ENCODE measurements around the gene CPNE6.

The CPNE6 gene

DNA sequence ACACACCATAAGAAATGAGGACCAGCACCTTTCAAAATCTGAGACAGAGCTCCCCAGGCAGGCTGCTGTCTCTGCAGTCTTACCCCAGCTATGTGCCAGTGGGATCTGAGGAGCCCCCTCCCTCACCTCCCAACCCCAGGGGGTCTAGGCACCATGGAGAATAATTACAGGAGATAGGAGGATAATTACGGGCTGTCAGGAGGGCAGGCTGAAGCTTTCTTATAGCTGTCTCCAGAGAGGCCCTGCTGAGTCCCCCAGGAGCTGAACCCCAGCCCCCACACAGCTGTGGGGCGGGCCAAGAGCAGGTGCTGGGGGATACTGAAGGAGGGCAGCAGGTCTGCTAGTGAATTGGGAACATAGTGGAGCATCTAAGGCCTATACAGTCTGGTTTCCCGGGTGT is 6.8 kb downstream of the CPNE6 start:
- TF ChIP-seq, protein P1, sequence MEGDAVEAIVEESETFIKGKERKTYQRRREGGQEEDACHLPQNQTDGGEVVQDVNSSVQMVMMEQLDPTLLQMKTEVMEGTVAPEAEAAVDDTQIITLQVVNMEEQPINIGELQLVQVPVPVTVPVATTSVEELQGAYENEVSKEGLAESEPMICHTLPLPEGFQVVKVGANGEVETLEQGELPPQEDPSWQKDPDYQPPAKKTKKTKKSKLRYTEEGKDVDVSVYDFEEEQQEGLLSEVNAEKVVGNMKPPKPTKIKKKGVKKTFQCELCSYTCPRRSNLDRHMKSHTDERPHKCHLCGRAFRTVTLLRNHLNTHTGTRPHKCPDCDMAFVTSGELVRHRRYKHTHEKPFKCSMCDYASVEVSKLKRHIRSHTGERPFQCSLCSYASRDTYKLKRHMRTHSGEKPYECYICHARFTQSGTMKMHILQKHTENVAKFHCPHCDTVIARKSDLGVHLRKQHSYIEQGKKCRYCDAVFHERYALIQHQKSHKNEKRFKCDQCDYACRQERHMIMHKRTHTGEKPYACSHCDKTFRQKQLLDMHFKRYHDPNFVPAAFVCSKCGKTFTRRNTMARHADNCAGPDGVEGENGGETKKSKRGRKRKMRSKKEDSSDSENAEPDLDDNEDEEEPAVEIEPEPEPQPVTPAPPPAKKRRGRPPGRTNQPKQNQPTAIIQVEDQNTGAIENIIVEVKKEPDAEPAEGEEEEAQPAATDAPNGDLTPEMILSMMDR (IDR thresholded peaks at IDR 0.05; ENCODE audit: insufficient read depth, low read depth, low read length, missing control alignments) = no peak
- DNase-seq (ENCODE audit: low read depth) = no peak
- no peak overlapping the region for H3K4me3 ChIP-seq (ENCODE audit: low read length)

DNA sequence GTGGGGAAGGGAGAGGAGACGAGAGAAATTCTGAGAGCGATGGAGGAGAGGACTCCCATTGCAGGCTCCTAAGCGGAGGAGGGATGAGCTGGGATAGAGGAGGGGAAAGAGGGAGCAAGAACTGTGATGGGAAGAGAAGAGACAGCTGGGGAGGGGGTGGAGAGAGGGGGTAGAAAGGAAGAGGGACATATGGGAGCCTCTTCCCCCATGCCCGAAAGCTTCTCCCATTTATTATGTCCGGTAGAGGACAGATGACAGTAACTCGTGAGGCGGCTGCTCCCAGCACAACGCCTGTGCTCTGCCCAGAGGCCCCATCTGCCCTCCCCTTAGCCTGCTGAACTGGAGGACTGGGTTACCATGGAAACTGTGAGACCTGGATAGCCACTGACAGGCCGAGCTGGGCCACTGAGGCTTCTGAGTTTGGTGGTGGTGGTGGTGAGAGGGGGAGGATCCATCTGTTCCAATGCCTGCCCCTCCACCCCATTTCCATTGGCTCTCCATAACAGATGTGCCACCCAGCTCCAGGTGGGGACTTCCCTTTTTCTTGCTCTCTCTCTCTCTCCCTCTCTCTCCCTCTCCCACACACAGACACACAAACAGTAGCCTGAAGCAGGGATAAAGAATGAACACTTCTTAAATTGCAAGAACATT is 8.3 kb downstream of the CPNE6 start:
- DNase-seq (ENCODE audit: low read depth) = no peak
- no peak overlapping the region for H3K4me3 ChIP-seq (ENCODE audit: low read length)
- TF ChIP-seq, protein P1 (IDR thresholded peaks at IDR 0.05; ENCODE audit: insufficient read depth, low read depth, low read length, missing control alignments) = no peak

DNA sequence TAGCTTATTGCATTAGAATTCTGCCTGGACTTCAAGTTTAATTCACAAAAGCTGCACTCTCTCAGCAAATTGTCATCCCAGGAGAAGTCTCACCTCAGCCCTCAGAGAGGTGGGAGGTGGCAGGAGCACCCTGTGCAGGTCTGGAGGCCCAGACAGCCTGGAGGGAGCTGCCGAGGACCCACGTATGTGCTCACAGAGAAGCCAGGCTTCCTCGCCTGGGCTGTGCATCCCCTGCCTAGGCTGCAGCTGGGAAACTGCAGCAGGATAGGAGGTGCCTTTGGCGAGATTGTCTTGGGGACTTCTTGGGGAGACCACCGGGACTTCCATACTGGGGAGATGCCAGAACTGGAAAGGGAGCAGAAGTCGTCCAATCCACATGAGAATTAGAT is 8.8 kb downstream of the CPNE6 start:
- H3K4me3 ChIP-seq (ENCODE audit: low read length) = no peak overlapping the region
- TF ChIP-seq, protein P1 (IDR thresholded peaks at IDR 0.05; ENCODE audit: insufficient read depth, low read depth, low read length, missing control alignments) = no peak
- DNase-seq (ENCODE audit: low read depth) = no peak

DNA sequence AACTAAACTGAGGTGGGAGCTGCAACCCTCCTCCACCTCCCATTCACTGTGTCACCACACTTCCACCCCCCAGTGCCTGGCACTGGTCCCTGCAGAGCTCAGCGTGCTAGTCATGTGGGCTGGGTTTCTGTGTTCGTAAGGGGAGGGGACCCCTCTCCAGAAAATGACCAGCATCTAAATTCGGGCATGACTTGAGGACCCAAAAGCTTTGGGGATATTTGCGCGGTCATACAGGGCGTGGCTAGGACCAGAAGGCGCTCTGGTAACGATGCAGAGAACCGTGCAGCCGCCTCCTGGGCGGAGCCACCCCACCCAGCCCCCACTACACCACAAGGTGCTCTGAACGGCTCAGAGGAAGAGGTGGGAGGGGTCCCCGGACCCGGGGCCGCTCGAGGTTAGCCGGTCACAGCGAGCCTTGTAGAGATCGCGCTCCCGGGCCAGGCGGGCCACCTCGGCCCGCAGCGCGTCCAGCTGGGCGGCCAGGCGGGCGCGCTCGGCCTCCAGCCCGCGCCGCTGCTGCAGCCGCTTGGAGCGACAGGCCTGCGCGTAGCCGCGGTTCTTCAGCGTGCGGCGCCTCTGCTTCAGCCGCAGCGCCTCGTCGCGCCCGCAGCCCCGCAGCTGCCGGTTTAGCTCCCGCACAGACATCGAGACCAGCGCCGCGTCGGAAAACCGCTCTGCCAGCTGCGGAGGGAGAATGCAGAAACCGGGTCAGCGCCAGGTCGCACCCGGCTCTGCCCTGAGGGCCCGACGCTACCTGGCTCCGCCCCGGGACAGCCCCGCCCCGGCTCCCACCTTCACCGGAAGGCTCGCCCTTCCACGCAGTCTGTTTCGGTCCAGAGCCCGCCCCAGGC is 9.8 kb downstream of the CPNE6 start:
- TF ChIP-seq, protein P1 (IDR thresholded peaks at IDR 0.05; ENCODE audit: insufficient read depth, low read depth, low read length, missing control alignments) = no peak
- peak overlapping the region; percentile 46 for H3K4me3 ChIP-seq (ENCODE audit: low read length)
- peak; percentile 30 for DNase-seq (ENCODE audit: low read depth)

DNA sequence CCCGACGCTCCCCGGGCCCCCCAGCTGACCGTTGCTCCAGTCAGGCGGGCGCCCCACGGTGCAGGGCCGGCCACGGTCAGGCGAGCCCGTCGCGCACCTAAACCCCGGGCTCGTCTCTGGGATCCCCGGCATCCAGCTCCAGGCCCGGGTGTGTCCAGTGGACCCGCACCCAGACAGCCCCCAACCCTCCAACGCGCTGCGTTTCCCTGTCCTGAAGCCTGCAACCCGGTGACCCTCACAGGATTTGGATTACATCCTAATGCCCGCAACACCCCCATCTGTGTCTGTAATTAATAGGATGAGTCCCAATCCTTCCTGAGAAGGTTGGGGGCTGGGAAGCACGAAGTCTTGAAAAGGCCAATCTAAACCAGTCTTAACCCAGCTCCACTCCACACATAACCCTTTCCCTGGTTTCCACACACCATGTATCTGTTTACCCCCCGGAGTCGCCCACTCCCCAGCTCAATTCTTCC is 10.4 kb downstream of the CPNE6 start:
- no peak overlapping the region for H3K4me3 ChIP-seq (ENCODE audit: low read length)
- TF ChIP-seq, protein P1 (IDR thresholded peaks at IDR 0.05; ENCODE audit: insufficient read depth, low read depth, low read length, missing control alignments) = no peak
- no peak for DNase-seq (ENCODE audit: low read depth)

DNA sequence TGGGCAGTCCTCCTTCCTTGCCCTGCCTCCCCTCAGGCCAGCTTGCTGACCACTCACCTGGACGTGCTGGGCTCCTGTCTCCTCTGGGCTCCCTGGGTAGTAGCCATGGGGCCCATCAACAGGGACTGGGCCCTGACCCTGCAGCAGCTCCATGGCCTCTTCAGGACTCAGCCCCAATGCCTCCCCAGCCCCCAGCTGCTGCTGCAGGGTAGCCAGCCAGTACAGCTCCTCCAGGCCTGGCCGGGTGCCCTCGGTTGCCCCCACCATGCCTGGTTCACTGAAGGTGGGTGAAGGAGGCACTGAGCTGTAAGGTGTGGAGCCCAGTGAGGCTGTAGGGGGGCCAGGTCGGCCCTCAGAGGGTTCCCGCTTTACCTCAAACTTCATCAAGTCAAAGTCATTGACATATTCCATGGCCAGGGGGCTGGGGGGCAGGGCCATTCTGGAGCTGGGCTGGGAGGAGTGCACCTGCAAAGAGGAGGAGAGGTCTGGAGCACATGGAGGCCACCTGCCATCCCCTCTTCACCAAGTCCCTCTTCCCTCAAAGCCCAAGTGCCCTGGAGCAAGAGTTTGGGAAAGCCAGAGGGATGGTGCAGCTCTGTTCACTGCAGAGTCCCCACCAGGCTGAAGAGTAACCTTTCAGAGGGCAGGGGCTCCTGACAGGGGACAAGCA is 11.2 kb downstream of the CPNE6 start:
- DNase-seq (ENCODE audit: low read depth) = no peak
- TF ChIP-seq, protein P1 (IDR thresholded peaks at IDR 0.05; ENCODE audit: insufficient read depth, low read depth, low read length, missing control alignments) = no peak
- H3K4me3 ChIP-seq (ENCODE audit: low read length) = no peak overlapping the region
